Large intestine (tissue), 12 donors: ENCODE results near the gene SH2D3C. TPM values are rescaled to one million over a fixed set of nuclear protein-coding genes. Genes with fewer than 3 reads are reported as not detected.

Experiments used
- DNase-seq, 2 donors: peaks; one replicate each; pipeline versions ENCODE4 v3.0.0 to v3.0.0-alpha.2; 2013
- H3K27ac ChIP-seq: one replicate; pipeline ENCODE4 v1.5.1; 2013; ENCODE audit warnings: low read length
- H3K27me3 ChIP-seq: 2 replicates; pipeline ENCODE4 v1.6.1; 2013; ENCODE audit warnings: low read length; ENCODE audit not compliant: control insufficient read depth, insufficient read depth
- H3K36me3 ChIP-seq: 2 replicates; pipeline ENCODE4 v1.6.1; 2013; ENCODE audit warnings: low read length; ENCODE audit not compliant: control insufficient read depth, insufficient read depth
- H3K4me1 ChIP-seq: one replicate; pipeline ENCODE4 v1.6.1; 2013; ENCODE audit warnings: low read length; ENCODE audit not compliant: control insufficient read depth, insufficient read depth
- H3K4me3 ChIP-seq: one replicate; pipeline ENCODE4 v1.5.1; 2013; ENCODE audit warnings: low read length
- H3K9me3 ChIP-seq: one replicate; pipeline ENCODE4 v1.6.1; 2013; ENCODE audit warnings: mild to moderate bottlenecking, low read depth, low read length, moderate library complexity; ENCODE audit not compliant: control insufficient read depth
- WGBS: methylation state at CpG from one replicate; pipeline ENCODE4 v1.1.5; 2013; ENCODE audit warnings: low lambda C conversion rate; ENCODE audit not compliant: insufficient coverage; 5-methylcytosine and 5-hydroxymethylcytosine counted together
- long read RNA-seq, 11 donors: transcript quantifications; one replicate each; lab custom pipeline, GENCODE V29; 2026
- polyA plus RNA-seq: library from polyadenylated mRNA; unstranded; fragments of 120-200 nt; gene quantifications from one replicate; pipeline ENCODE4 v1.2.1, GENCODE V29; 2013

Gene SH2D3C
- 7.4 TPM for polyA plus RNA-seq
- long read RNA-seq, donor 1, partial matches to known transcripts = 0 of 2 reads
- long read RNA-seq, donor 1, other reads (novel, unspliced or antisense) = 0 of 2 reads
- long read RNA-seq, donor 2, partial matches to known transcripts = 0 of 2 reads
- long read RNA-seq, donor 2, other reads (novel, unspliced or antisense) = 0 of 2 reads
- long read RNA-seq, donor 3 = 0 reads
- long read RNA-seq, donor 4, partial matches to known transcripts = 0 of 1 reads
- long read RNA-seq, donor 4, other reads (novel, unspliced or antisense) = 0 of 1 reads
- long read RNA-seq, donor 5, partial matches to known transcripts = 0 of 4 reads
- long read RNA-seq, donor 5, other reads (novel, unspliced or antisense) = 0 of 4 reads
- long read RNA-seq, donor 6, partial matches to known transcripts = 66 of 76 reads
- long read RNA-seq, donor 6, other reads (novel, unspliced or antisense) = 9 of 76 reads
- long read RNA-seq, donor 7, partial matches to known transcripts = 6 of 7 reads
- long read RNA-seq, donor 7, other reads (novel, unspliced or antisense) = 0 of 7 reads
- long read RNA-seq, donor 8, partial matches to known transcripts = 0 of 2 reads
- long read RNA-seq, donor 8, other reads (novel, unspliced or antisense) = 0 of 2 reads
- long read RNA-seq, donor 9, partial matches to known transcripts = 0 of 1 reads
- long read RNA-seq, donor 9, other reads (novel, unspliced or antisense) = 0 of 1 reads
- long read RNA-seq, donor 10, partial matches to known transcripts = 55 of 55 reads
- long read RNA-seq, donor 10, other reads (novel, unspliced or antisense) = 0 of 55 reads
- long read RNA-seq, donor 11 = 0 reads

GRCh38 chr9:127778280-127779135 is at the start of gene SH2D3C:
TSS of gene SH2D3C (minus strand) at chr9:127778666. CDS start at chr9:127778627, 39 bp downstream.
- H3K27ac ChIP-seq = peak within 1 kb of the TSS; percentile 21
- WGBS = 56% methylated on average over 2 of the region's 13 CpGs
- peaks cover 8% of the 10 kb centered on the region for H3K27me3 ChIP-seq
- DNase-seq = no peak
- peak within 1 kb of the TSS; percentile 16 for H3K4me3 ChIP-seq
- H3K9me3 ChIP-seq = no peaks in the 10 kb centered on the region
- peaks cover 3% of the 10 kb centered on the region for H3K4me1 ChIP-seq
- no peaks in the 10 kb centered on the region for H3K36me3 ChIP-seq

GRCh38 chr9:127826253-127826913 is 47.9 kb upstream of the SH2D3C start:
- Histone ChIP-seq H3K36me3 (no peaks in the 10 kb centered on the region), H3K27ac (no peak overlapping the region), H3K9me3 (no peaks in the 10 kb centered on the region), H3K4me1 (peaks cover 10% of the 10 kb centered on the region), H3K4me3 (no peak overlapping the region), H3K27me3 (peaks cover 21% of the 10 kb centered on the region)
- no CpG with 5 or more reads among the region's 7 CpGs for WGBS
- DNase-seq = no peak

GRCh38 chr9:127825319-127826051 is 47.0 kb upstream of the SH2D3C start:
- Histone ChIP-seq H3K27ac (no peak overlapping the region), H3K27me3 (peaks cover 21% of the 10 kb centered on the region), H3K4me3 (no peak overlapping the region), H3K9me3 (no peaks in the 10 kb centered on the region), H3K36me3 (no peaks in the 10 kb centered on the region), H3K4me1 (peaks cover 10% of the 10 kb centered on the region)
- no CpG with 5 or more reads among the region's 42 CpGs for WGBS
- peak; percentile 53 to 61 for DNase-seq

GRCh38 chr9:127822108-127822507 is 43.6 kb upstream of the SH2D3C start:
- no CpG with 5 or more reads among the region's 4 CpGs for WGBS
- no peak for DNase-seq
- Histone ChIP-seq H3K4me3 (no peak overlapping the region), H3K9me3 (no peaks in the 10 kb centered on the region), H3K27me3 (peaks cover 13% of the 10 kb centered on the region), H3K4me1 (peaks cover 6% of the 10 kb centered on the region), H3K27ac (no peak overlapping the region), H3K36me3 (peaks cover 19% of the 10 kb centered on the region)

- Histone ChIP-seq H3K4me1 (no peaks in the 10 kb centered on the region), H3K36me3 (peaks cover 46% of the 10 kb centered on the region), H3K27me3 (no peaks in the 10 kb centered on the region), H3K27ac (no peak overlapping the region), H3K4me3 (no peak overlapping the region), H3K9me3 (no peaks in the 10 kb centered on the region)
- DNase-seq = no peak
- no CpG with 5 or more reads among the region's 11 CpGs for WGBS
Measured at GRCh38 chr9:127818574-127818973, 40.1 kb upstream of the SH2D3C start.

GRCh38 chr9:127817881-127818434 is 39.5 kb upstream of the SH2D3C start:
- Histone ChIP-seq H3K9me3 (no peaks in the 10 kb centered on the region), H3K27me3 (no peaks in the 10 kb centered on the region), H3K4me3 (no peak overlapping the region), H3K4me1 (no peaks in the 10 kb centered on the region), H3K27ac (no peak overlapping the region), H3K36me3 (peaks cover 52% of the 10 kb centered on the region)
- no CpG with 5 or more reads among the region's 17 CpGs for WGBS
- DNase-seq = no peak

- H3K9me3 ChIP-seq = no peaks in the 10 kb centered on the region
- H3K36me3 ChIP-seq = peaks cover 57% of the 10 kb centered on the region
- WGBS = no CpG with 5 or more reads among the region's 8 CpGs
- no peaks in the 10 kb centered on the region for H3K4me1 ChIP-seq
- H3K27me3 ChIP-seq = no peaks in the 10 kb centered on the region
- H3K27ac ChIP-seq = no peak overlapping the region
- no peak for DNase-seq
- no peak overlapping the region for H3K4me3 ChIP-seq
Measured at GRCh38 chr9:127816728-127817127, 38.3 kb upstream of the SH2D3C start.

GRCh38 chr9:127816362-127816725 is 37.9 kb upstream of the SH2D3C start:
- H3K9me3 ChIP-seq = no peaks in the 10 kb centered on the region
- H3K4me3 ChIP-seq = no peak overlapping the region
- DNase-seq = no peak
- no peaks in the 10 kb centered on the region for H3K27me3 ChIP-seq
- no peaks in the 10 kb centered on the region for H3K4me1 ChIP-seq
- H3K36me3 ChIP-seq = peaks cover 57% of the 10 kb centered on the region
- no CpG with 5 or more reads among the region's 3 CpGs for WGBS
- H3K27ac ChIP-seq = no peak overlapping the region
